ENCODE results near the gene NCAPD3.
"Not testable (repeated sequence)": the region's sequence is repeated elsewhere in the genome, so short reads cannot be mapped to it uniquely, and the experiment has no call there.

NCAPD3 gene

DNA sequence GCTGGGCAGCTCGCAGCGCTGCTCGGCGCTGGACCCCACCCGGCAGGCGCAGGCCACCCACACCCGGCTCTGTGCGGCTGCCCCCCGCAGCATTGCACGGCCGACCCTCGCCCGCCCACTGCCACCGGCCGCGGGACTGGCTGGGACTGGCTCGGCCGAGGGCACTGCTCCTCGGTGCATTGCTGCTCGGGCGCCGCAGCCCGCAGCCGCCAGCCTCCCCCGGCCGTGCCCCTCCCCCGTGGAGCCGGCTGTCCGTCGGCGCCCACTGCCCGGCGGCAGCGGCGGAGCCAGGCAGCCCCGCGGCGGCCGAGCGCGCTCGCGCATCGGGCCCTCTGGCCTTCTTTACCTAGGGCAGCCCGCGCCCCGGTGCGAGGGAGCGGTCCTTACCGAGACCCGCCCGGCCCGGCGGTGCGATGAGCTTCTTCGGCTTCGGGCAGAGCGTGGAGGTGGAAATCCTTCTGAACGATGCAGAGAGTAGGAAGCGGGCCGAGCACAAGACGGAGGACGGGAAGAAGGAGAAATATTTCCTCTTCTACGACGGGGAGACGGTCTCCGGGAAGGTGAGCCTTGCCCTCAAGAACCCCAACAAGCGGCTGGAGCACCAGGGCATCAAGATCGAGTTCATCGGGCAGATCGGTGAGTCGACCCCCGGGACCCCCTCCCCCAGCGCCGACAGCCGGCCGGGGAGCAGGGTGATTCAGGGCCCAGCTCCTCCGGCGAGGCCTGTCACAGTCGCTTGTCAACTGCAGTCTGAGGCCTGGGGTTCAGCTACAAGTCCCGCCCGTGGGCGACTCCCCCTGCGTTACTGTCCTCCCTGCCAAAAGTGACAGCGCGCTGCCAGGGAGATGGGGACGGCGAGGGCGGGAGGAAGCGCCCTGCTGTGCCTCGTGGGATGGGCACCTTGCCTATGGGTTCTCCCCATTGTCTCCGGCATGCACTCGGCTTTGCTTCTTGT, 1.2 kb upstream of the NCAPD3 start:
- in situ Hi-C loops (cut with HindIII; ENCODE audit: low sequenced_read_pairs) = no loop called here

DNA sequence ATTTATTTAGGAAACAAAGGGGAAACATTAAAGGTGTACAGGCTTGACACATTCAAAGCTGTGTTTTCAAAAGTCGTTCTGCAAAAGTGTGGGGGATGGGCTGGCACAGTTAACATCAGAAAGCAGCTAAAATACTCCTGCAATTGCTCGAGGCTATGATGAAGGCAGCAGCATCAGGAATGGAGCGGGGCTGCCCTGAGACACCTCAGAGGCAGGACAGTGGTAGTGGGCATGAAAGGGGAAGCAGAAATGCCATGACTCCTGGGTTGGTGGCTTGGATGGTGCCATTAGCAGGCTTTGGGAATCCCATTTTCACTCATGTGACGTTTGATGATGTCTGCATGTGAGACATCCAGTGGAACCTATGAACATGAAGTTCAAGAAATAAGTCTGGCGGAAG, 646 bp downstream of the NCAPD3 start:
- in situ Hi-C loops (cut with HindIII; ENCODE audit: low sequenced_read_pairs) = no loop called here

DNA sequence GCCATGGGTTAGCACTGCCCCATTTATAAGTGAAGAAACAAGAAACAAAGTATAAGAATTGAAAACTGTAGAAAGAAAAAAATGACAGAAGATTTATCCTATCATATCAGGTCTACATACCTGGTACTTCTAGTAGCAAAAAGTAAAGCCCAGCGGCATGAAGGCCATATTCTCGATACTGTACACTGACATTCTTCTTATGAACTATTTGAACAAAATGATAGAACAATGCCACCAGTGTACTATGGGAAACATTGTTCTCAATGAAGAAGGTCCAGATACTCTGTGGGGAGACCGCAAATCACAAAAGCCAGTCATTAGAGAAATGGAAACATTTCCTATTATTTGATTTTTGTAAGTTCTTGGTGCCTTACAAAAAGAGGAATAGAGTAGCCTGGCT, 7.0 kb downstream of the NCAPD3 start:
- in situ Hi-C loops (cut with HindIII; ENCODE audit: low sequenced_read_pairs) = no loop called here

DNA sequence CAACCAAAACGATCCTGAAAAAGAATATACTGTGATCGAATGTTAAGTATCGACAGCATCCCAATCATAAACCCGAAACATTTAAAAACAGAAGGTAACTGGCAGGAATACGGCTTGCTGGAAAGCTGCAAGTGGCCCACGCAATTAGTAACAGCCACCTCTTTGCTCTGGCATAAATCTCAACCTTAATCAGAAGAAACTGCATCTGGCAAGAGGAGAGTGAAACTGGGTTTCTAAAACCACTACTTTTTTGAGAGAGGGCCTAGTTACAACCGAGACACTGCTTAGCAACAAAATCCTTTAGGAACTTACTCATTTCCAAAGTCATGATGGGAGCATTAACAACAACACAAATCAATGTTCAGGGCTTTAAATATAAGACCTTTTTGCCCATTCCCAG, 7.9 kb downstream of the NCAPD3 start:
- in situ Hi-C loops (cut with HindIII; ENCODE audit: low sequenced_read_pairs) = no loop called here

DNA sequence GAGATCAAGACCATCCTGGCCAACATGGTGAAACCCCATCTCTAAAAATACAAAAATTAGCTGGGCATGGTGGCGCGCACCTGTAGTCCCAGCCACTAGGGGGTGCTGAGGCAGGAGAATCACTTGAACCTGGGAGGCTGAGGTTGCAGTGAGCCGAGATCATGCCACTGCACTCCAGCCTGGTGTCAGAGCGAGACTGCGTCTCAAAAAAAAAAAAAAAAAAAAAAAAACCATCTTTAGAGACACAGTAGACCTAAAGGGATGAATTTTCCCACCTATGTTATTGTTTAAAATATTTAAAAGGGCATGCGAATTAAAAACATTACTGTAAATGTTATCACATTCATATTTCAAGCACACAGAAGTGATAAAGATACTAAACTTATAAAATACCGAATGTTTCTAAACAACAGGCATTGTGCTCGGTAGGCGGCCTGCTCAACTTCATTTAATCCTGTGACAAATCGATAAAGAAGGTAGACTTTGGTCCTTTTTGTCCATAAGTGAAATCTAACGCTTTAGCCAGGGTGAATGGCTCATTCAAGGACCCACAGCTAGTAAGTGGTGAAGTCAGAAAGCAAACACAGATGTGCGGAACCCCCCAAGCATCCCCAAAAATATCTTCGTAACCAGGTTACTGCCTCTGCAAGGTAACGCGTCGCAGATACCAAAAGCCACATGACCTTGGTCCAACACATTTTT, 16.1 kb downstream of the NCAPD3 start:
- in situ Hi-C loops (cut with HindIII; ENCODE audit: low sequenced_read_pairs) = no loop called here

DNA sequence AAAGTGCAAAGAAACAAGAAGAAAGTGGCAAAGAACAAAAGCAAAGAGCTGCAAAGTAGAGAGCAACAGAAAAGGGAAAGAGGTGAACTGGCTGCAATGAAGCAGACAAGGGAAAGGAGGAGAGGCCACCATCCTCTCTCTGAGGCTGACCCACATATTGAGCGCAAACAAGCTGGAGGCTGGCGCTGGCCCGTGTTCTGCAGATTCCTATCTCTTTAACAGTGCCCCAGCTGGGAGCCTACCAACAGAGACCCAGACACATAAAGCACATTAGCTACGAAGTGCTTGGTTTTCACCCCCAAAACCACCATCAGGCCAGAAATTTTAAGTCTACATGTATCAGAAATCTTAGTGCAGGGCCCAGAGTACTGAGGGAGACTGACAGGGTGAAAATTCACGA, 17.6 kb downstream of the NCAPD3 start:
- in situ Hi-C loops (cut with HindIII; ENCODE audit: low sequenced_read_pairs) = no loop called here

DNA sequence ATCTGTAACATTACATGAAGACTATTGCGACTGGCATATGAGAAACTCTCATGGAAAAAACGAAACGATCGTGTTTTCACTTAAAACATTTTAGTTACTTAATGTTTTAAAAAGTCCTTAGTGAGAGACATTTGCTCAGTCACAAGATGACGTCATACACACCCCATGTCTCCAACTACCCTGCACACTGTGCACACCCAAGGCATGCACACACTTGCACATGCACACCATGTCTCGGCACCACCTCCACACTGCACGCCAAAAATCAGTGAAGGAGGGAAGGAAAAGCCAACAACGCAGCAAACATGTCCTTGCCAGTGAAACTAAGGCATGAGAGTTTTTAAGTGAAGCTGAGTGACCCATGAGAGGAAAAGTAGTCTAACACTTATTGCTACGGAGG, 18.0 kb downstream of the NCAPD3 start:
- in situ Hi-C loops (cut with HindIII; ENCODE audit: low sequenced_read_pairs) = no loop called here

DNA sequence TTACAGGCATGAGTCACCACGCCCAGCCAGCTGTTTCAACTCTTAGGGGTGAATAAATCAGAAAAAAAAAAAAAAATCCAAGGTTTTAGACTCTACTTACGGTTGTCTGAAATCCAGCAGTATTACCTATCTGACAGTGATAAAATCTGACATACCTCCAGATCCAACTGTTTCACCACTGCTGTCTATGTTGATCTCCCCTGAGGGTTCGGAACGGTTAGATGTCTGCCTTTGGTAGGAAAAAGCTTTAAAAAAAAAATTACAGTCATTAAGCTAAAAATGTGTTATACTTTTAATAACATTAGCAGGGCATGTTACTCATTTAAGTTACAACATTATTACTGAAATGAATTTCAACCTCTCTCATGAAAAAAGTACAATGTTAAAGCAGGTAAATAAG, 21.1 kb downstream of the NCAPD3 start:
- in situ Hi-C loops (cut with HindIII; ENCODE audit: low sequenced_read_pairs) = no loop called here

DNA sequence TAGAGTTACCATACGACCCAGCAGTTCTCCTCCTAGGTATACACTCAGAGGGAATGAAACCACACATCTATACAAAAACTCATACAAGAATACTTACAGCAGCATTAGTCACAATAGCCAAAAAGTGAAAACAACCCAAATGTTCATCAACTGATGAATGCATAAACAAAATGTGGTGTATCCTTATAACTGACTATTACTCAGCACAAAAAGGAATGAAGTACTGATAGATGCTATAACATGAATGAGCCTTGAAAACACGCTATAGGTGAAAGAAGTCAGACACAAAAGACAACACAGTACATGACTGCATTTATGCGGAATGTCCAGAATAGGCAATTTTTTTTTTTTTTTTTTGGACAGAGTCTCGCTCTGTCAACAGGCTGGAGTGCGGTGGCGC, 23.1 kb downstream of the NCAPD3 start:
- in situ Hi-C loops (cut with HindIII; ENCODE audit: low sequenced_read_pairs) = no loop called here

DNA sequence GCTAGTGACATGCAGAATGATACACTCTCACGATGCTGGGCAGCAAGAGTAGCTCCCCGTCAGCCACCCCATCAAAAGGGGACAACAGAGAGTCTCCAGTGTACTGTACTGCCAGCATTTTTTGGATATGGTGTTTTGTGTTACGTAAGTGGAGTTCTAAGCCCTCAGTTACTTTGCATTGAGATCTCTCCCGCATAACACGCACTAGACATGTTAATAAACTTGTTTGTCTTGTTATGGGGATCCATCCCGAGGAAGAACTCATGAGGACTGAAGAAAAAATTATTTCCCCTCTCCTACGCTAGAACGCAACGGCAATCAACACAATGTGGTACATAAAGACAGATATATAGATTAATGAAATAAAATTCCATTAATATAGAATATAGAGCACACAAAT, 24.2 kb downstream of the NCAPD3 start:
- in situ Hi-C loops (cut with HindIII; ENCODE audit: low sequenced_read_pairs) = no loop called here

DNA sequence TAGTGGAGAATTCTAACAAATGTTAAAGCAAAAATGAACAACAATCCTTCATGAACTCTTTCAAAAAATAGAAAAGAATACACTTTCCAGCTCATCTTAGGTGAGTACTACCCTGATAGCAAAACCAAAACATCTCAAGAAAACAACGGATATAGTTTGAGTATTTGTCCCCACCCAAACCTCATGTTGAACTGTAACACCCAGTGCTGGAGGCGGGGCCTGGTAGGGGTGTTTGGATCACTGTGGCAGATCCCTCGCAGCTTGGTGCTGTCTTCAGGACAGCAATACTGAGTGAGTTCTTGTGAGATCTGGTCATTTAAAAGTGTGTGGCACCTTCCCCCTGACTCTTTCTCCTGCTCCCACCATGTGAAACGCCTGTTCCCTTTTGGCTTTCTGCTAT, 27.0 kb downstream of the NCAPD3 start:
- in situ Hi-C loops (cut with HindIII; ENCODE audit: low sequenced_read_pairs) = no loop called here

DNA sequence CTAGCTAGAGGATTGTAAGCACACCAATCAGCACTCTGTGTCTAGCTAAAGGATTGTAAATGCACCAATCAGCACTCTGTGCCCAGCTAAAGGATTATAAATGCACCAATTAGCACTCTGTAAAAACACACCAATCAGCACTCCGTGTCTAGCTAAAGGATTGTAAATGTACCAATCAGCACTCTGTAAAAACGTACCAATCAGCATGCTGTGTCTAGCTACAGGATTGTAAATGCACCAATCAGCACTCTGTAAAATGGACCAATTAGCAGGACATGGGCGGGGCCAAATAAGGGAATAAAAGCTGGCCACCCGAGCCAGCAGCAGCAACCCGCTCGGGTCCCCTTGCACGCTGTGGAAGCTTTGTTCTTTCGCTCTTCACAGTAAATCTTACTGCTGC, 35.7 kb downstream of the NCAPD3 start:
- in situ Hi-C loops (cut with HindIII; ENCODE audit: low sequenced_read_pairs) = not testable (repeated sequence)

DNA sequence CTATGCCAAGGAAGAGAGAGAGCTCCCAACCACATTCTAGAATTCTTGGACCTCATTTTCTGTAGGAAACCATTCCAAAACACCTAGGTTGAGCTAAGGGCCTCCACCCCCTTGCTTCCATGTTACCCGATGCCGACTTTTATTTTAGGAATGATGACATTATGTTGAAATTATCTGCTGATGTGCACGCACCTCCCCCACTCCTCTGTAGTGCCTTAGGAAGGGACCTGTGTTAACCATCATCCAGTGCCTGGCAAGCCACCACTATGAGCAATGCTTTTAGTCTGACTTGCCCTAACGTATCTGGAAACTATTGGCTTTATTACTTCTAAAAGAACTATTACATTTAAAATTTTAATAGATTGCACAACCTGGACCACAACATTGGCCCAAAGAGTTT, 42.1 kb downstream of the NCAPD3 start:
- in situ Hi-C loops (cut with HindIII; ENCODE audit: low sequenced_read_pairs) = no loop called here

DNA sequence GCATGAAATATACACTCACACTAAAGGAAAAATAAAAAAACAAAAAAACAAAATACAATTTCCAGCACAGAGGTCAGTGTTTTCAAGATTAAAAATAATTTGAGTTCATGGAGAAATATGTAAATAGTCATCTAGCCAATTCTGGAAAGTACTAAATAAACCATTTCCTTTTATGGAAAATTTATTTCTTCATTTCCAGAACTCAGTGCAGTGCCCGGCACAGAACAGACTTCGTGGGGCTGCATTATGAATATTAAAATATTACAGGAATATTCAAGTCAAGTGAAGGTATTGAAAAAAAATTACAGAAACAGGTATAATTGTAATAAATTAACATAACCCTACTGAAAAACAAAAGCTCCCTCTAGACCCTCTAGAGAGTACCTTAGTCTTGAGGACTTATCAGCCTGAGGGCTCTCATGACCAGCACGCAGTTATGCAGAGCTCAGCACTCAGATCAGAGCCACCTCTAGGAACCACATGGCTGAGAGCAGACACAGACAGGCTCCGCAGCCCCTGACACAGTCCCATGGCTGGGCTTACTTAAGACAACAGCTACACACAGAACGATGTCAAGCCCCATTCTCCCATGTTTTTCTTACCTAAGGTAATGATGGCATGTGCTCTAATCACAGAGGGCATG, 45.6 kb downstream of the NCAPD3 start:
- in situ Hi-C loops (cut with HindIII; ENCODE audit: low sequenced_read_pairs) = no loop called here

DNA sequence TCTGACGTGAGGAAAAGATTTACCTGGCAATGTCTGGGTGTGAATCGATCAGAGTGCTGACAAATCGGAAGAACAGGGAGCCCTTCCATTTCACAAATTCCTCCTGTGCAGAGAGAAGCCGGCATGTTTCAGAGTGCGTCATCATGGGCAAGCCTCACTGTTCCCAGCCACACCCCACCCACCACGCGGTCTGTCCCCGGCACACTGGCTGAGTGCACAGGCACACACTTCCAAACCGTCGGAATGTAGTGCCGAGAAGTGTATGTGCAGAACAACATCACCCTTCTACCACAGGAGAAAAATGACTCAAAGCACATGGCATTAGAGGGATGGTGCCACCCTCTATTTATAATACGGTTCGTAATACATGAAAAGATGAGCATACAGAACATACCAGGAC, 47.5 kb downstream of the NCAPD3 start:
- in situ Hi-C loops (cut with HindIII; ENCODE audit: low sequenced_read_pairs) = no loop called here

DNA sequence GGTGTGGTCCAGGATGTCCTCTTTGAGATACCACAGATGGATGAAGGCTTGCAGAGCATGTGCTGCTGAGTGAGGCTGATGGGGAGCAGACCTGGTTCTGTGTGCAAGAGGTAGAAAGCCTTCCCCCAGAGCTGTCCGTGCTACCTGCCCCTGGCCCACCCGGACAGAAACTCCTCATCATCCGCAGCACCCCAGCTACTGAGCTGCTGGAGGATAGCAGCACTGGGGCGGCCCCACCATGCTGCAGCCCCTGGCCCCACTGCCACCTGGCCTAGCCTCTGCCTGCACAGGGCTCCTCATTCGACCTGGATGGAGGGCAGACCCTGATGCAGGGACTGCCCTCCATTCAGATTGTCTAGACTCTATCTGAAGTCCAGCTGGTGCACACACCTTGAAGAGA, 50.5 kb downstream of the NCAPD3 start:
- in situ Hi-C loops (cut with HindIII; ENCODE audit: low sequenced_read_pairs) = no loop called here

DNA sequence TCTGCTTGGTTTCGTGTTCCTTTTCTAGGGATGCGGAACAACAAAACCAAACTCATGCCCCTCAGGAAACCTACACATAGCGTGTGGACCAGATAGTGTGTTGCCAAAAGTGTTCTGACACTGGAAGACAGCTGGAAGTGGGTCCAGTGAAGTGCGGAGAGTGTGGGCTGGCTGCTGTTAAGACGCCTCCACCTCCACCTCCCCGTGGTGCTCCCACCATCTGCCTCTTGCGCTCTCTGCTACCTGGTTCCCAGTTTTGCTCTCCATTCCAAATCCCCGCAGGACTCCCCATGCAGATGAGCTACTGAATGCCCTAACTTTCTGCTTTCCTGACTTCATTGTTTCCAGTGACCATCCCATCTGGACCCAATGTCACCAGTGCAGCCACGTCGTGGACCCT, 51.8 kb downstream of the NCAPD3 start:
- in situ Hi-C loops (cut with HindIII; ENCODE audit: low sequenced_read_pairs) = no loop called here

DNA sequence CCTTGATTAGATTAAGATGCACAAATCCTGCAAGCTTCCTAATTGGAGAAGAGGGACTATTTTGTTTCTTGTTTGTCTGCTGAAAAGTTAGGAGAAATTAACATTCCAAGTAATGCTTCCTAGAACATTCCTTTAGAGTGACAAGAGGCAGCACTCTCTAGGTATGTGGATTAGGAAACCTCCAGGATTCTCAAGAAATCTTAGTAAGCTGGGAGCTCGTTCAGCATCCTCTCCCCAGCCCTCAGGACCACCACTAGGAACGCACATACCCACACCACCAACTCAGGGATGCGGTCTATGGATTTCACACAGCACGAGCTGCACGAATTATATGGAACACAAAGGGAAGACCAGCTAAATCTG, 52.9 kb downstream of the NCAPD3 start:
- in situ Hi-C loops (cut with HindIII; ENCODE audit: low sequenced_read_pairs) = no loop called here

DNA sequence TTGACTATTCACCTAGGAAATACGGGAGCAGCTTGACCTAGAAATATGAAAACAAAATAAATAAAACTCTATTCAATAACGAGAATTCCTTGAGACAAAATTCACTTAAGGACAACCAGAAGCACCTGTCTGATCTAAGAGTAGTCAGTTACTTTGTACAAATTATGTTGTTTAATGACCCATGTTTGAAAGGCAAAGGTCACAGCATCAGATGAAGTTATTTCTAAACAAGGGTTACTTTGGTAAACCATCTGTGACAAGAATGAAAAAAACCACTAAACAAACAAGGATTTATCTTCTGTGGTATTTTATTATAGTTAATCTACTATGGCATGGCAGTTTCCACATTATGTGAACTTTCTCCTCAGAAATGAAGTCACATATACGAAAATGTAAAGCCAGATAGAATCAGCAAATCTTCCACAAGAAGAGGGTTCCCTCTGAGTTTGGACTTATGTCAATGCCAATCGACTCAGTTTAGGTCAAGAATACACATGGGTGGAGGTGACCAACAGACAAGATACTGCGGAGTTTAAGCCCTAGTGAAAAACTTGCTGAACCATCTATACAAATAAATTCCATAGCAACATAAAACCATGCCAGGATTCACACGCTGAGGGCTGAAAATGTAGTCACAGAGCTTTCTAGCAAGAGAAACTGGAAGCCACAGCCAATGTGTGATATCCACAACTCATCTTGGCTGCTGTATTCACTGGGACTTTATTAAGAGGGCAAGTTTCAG, 53.4 kb downstream of the NCAPD3 start:
- in situ Hi-C loops (cut with HindIII; ENCODE audit: low sequenced_read_pairs) = no loop called here

DNA sequence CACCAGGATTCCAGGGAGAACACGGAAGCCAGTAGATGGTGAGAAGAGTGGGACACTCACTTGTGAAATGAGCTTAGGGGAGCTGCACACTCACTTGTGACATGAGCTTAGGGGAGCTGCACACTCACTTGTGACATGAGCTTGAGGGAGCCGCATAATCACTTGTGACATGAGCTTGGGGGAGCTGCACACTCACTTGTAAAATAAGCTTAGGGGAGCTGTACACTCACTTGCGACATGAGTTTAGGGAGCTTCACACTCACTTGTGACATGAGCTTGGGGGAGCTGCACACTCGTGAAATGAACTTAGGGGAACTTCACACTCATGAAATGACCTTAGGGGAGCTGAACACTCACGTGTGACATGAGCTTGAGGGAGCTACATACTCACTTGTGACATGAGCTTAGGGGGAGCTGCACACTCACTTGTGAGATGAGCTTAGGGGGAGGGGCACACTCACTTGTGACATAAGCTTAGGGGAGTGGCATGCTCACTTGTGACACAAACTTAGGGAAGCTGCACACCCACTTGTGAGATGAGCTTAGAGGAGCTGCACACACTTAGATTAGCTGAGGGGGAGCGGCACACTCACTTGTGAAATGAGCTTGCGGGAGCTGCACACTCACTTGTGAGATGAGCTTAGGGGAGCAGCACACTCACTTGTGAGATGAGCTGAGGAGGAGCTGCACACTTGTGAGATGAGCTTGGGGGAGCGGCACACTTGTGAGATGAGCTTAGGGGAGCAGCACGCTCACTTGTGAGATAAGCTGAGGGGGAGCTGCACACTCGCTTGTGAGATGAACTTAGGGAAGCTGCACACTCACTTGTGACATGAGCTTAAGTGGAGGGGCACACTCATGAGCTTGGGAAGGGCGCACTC, 59.0 kb downstream of the NCAPD3 start:
- in situ Hi-C loops (cut with HindIII; ENCODE audit: low sequenced_read_pairs) = no loop called here
